WTC11 (cell line): ENCODE data around the gene MRPL39.

Source experiments
- AFF4 ChIP-seq: sonication (generic); formaldehyde crosslinking; IDR thresholded peaks from 2 replicates; pipeline ENCODE4 v1.8.1; 2023; ENCODE audit warnings: mild to moderate bottlenecking, missing genetic modification reagents, borderline replicate concordance
- ATF2 ChIP-seq: sonication (generic); formaldehyde crosslinking; IDR thresholded peaks from 2 replicates; pipeline ENCODE4 v1.8.1; 2022; ENCODE audit warnings: low read depth, missing genetic modification reagents, borderline replicate concordance
- CTCF ChIP-seq: fragments of 200-600 bp; IDR thresholded peaks from 2 replicates; pipeline ENCODE4 v1.8.0; 2022; ENCODE audit warnings: antibody characterized with exemption

- TF ChIP-seq ATF2 (CRISPR knock-in tag) (no peak), CTCF (no peak), AFF4 (CRISPR knock-in tag) (no peak)
Measured at GRCh38 chr21:25632296-25632695, 25.0 kb upstream of the MRPL39 start.
